Liver (tissue), 9 donors: ENCODE measurements around the gene LRRC28. TPM values are rescaled to one million over a fixed set of nuclear protein-coding genes. Genes with fewer than 3 reads are reported as not detected.

Experiments used
- DNase-seq: peaks from one replicate; pipeline ENCODE4 v3.0.0-alpha.2; 2017; ENCODE audit warnings: low spot score
- H3K27ac ChIP-seq, 2 donors: one replicate each; pipeline ENCODE4 v1.7.0; 2013; ENCODE audit warnings: inconsistent platforms in 2 of 2, low read length in 2 of 2, control low read depth in 1 of 2, low read depth in 1 of 2, mild to moderate bottlenecking in 1 of 2
- H3K27me3 ChIP-seq, 4 donors: one replicate each; pipeline versions ENCODE4 v1.6.1 to v1.7.0; 2013; ENCODE audit warnings: low read length in 3 of 4, inconsistent platforms in 1 of 4, mild to moderate bottlenecking in 1 of 4, moderate library complexity in 1 of 4; ENCODE audit not compliant: control insufficient read depth in 4 of 4, insufficient read depth in 4 of 4
- H3K36me3 ChIP-seq, 4 donors: one replicate each; pipeline versions ENCODE4 v1.6.1 to v1.7.0; 2013; ENCODE audit warnings: low read length in 3 of 4, mild to moderate bottlenecking in 3 of 4, low read depth in 1 of 4, moderate library complexity in 1 of 4; ENCODE audit not compliant: control insufficient read depth in 4 of 4, insufficient read depth in 3 of 4
- H3K4me1 ChIP-seq, 4 donors: one replicate each; pipeline versions ENCODE4 v1.6.1 to v1.7.0; 2013; ENCODE audit warnings: low read length in 3 of 4, mild to moderate bottlenecking in 3 of 4, moderate library complexity in 1 of 4; ENCODE audit not compliant: control insufficient read depth in 4 of 4, insufficient read depth in 4 of 4
- H3K4me3 ChIP-seq, 3 donors: one replicate each; pipeline versions ENCODE4 v1.6.1 to v1.7.0; 2013; ENCODE audit warnings: low read length in 3 of 3, control low read depth in 1 of 3, low read depth in 1 of 3, mild to moderate bottlenecking in 1 of 3
- H3K9ac ChIP-seq, 2 donors: one replicate each; pipeline ENCODE4 v1.7.0; 2013; ENCODE audit warnings: low read length in 2 of 2, mild to moderate bottlenecking in 2 of 2, moderate library complexity in 2 of 2, control low read depth in 1 of 2, low read depth in 1 of 2
- H3K9me3 ChIP-seq, 4 donors: one replicate each; pipeline versions ENCODE4 v1.6.1 to v1.7.0; 2013; ENCODE audit warnings: low read length in 3 of 4; ENCODE audit not compliant: control insufficient read depth in 4 of 4
- EGR1 ChIP-seq, 2 donors: IDR thresholded peaks; 2 replicates each; pipeline ENCODE4 v1.6.1; 2016 to 2018; ENCODE audit warnings: antibody characterized with exemption in 2 of 2, low read depth in 2 of 2
- FOXA1 ChIP-seq: IDR thresholded peaks from 2 replicates; pipeline ENCODE4 v1.6.1; 2016; ENCODE audit warnings: antibody characterized with exemption
- FOXA2 ChIP-seq: IDR thresholded peaks from 2 replicates; pipeline ENCODE4 v1.6.1; 2016; ENCODE audit warnings: antibody characterized with exemption
- GABPA ChIP-seq, 2 donors: IDR thresholded peaks in 1 of 2; conservative IDR thresholded peaks in 1 of 2; 2 replicates each; pipeline ENCODE4 v1.6.1; 2016; ENCODE audit warnings: antibody characterized with exemption in 2 of 2, mild to moderate bottlenecking in 1 of 2, moderate library complexity in 1 of 2
- HNF4A ChIP-seq, 2 donors: conservative IDR thresholded peaks; 2 replicates each; pipeline ENCODE4 v1.6.1; 2016; ENCODE audit warnings: antibody characterized with exemption in 2 of 2, mild to moderate bottlenecking in 2 of 2
- HNF4G ChIP-seq: IDR thresholded peaks from 2 replicates; pipeline ENCODE4 v1.6.1; 2016; ENCODE audit warnings: antibody characterized with exemption
- JUND ChIP-seq, 2 donors: IDR thresholded peaks; 2 replicates each; pipeline ENCODE4 v1.6.1; 2016; ENCODE audit warnings: antibody characterized with exemption in 2 of 2
- MAX ChIP-seq: IDR thresholded peaks from 2 replicates; pipeline ENCODE4 v1.6.1; 2016; ENCODE audit warnings: antibody characterized with exemption
- NR2F2 ChIP-seq: IDR thresholded peaks from 2 replicates; pipeline ENCODE4 v1.6.1; 2016; ENCODE audit warnings: antibody characterized with exemption
- RAD21 ChIP-seq, 2 donors: IDR thresholded peaks; 2 replicates each; pipeline ENCODE4 v1.6.1; 2016; ENCODE audit warnings: antibody characterized with exemption in 2 of 2, mild to moderate bottlenecking in 2 of 2
- RXRA ChIP-seq, 2 donors: IDR thresholded peaks; 2 replicates each; pipeline ENCODE4 v1.6.1; 2017 to 2018; ENCODE audit warnings: antibody characterized with exemption in 2 of 2, mild to moderate bottlenecking in 1 of 2
- SP1 ChIP-seq: IDR thresholded peaks from 2 replicates; pipeline ENCODE4 v1.6.1; 2018; ENCODE audit warnings: antibody characterized with exemption, mild to moderate bottlenecking
- TAF1 ChIP-seq: conservative IDR thresholded peaks from 2 replicates; pipeline ENCODE4 v1.6.1; 2016; ENCODE audit warnings: antibody characterized with exemption, mild to moderate bottlenecking
- YY1 ChIP-seq: IDR thresholded peaks from 2 replicates; pipeline ENCODE4 v1.6.1; 2016; ENCODE audit warnings: antibody characterized with exemption, mild to moderate bottlenecking
- WGBS: extraction: QIAGEN DNeasy Blood & Tissue Kit; methylation state at CpG from one replicate; pipeline ENCODE4 v1.1.7; 2013; 5-methylcytosine and 5-hydroxymethylcytosine counted together
- polyA plus RNA-seq, 2 donors: library from polyadenylated mRNA; stranded (reverse) in 1 of 2; unstranded in 1 of 2; fragments of 200-250 nt in 1 of 2; fragments of >200 nt in 1 of 2; fragmentation: Nextera tagmentation in 1 of 2; extraction: Ambion mirVana in 1 of 2; gene quantifications; one replicate each; pipeline versions ENCODE4 v1.2.1 to v1.2.3, GENCODE V29; 2013 to 2015
- total RNA-seq, 2 donors: library from RNA; depleted of rRNA; stranded (reverse); fragments of >200 nt; gene quantifications; one replicate each; pipeline ENCODE4 v1.2.3, GENCODE V29; 2014
- TF ChIP-seq, protein P1 (sequence below): IDR thresholded peaks from 2 replicates; pipeline ENCODE4 v1.6.1; 2016; ENCODE audit warnings: antibody characterized with exemption, mild to moderate bottlenecking
- TF ChIP-seq, protein P2 (sequence below): fragments of 150-350 bp; IDR thresholded peaks from 2 replicates; pipeline ENCODE4 v1.5.1; 2017; ENCODE audit warnings: improper control_type of control experiment, low read depth, low read length; ENCODE audit not compliant: missing input control
- TF ChIP-seq, protein P3 (sequence below): IDR thresholded peaks from 2 replicates; pipeline ENCODE4 v1.6.1; 2016; ENCODE audit warnings: antibody characterized with exemption
- TF ChIP-seq, protein P4 (sequence below): IDR thresholded peaks from 2 replicates; pipeline ENCODE4 v1.6.1; 2016; ENCODE audit warnings: antibody characterized with exemption
- donor health status: healthy.
- donor health status: healthy.
- donor health status: healthy.
- donor health status: healthy.
- donor health status: healthy.

LRRC28 gene
- total and polyA plus RNA-seq, 4 donors = 15.4 to 46.6 (median 41.0) TPM

- DNase-seq = no peak
- 38% methylated on average over 3 of the region's 3 CpGs for WGBS
- TF ChIP-seq NR2F2 (no peak), MAX (no peak), RAD21 (IDR thresholded peaks at IDR 0.05) (no peak), RXRA (IDR thresholded peaks at IDR 0.05) (no peak), FOXA2 (no peak), JUND (IDR thresholded peaks at IDR 0.05) (no peak), SP1 (no peak), HNF4G (no peak), TAF1 (no peak), YY1 (no peak), EGR1 (IDR thresholded peaks at IDR 0.05; ENCODE audit: low read depth in 2 of 2) (no peak), HNF4A (conservative IDR thresholded peaks at IDR 0.05) (no peak), GABPA (IDR thresholded peaks at IDR 0.05 in 1 of 2, conservative IDR thresholded peaks at IDR 0.05 in 1 of 2) (no peak), FOXA1 (no peak)
- TF ChIP-seq, protein P1, sequence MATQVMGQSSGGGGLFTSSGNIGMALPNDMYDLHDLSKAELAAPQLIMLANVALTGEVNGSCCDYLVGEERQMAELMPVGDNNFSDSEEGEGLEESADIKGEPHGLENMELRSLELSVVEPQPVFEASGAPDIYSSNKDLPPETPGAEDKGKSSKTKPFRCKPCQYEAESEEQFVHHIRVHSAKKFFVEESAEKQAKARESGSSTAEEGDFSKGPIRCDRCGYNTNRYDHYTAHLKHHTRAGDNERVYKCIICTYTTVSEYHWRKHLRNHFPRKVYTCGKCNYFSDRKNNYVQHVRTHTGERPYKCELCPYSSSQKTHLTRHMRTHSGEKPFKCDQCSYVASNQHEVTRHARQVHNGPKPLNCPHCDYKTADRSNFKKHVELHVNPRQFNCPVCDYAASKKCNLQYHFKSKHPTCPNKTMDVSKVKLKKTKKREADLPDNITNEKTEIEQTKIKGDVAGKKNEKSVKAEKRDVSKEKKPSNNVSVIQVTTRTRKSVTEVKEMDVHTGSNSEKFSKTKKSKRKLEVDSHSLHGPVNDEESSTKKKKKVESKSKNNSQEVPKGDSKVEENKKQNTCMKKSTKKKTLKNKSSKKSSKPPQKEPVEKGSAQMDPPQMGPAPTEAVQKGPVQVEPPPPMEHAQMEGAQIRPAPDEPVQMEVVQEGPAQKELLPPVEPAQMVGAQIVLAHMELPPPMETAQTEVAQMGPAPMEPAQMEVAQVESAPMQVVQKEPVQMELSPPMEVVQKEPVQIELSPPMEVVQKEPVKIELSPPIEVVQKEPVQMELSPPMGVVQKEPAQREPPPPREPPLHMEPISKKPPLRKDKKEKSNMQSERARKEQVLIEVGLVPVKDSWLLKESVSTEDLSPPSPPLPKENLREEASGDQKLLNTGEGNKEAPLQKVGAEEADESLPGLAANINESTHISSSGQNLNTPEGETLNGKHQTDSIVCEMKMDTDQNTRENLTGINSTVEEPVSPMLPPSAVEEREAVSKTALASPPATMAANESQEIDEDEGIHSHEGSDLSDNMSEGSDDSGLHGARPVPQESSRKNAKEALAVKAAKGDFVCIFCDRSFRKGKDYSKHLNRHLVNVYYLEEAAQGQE = no peak
- TF ChIP-seq, protein P2, sequence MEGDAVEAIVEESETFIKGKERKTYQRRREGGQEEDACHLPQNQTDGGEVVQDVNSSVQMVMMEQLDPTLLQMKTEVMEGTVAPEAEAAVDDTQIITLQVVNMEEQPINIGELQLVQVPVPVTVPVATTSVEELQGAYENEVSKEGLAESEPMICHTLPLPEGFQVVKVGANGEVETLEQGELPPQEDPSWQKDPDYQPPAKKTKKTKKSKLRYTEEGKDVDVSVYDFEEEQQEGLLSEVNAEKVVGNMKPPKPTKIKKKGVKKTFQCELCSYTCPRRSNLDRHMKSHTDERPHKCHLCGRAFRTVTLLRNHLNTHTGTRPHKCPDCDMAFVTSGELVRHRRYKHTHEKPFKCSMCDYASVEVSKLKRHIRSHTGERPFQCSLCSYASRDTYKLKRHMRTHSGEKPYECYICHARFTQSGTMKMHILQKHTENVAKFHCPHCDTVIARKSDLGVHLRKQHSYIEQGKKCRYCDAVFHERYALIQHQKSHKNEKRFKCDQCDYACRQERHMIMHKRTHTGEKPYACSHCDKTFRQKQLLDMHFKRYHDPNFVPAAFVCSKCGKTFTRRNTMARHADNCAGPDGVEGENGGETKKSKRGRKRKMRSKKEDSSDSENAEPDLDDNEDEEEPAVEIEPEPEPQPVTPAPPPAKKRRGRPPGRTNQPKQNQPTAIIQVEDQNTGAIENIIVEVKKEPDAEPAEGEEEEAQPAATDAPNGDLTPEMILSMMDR = no peak
- TF ChIP-seq, protein P3, sequence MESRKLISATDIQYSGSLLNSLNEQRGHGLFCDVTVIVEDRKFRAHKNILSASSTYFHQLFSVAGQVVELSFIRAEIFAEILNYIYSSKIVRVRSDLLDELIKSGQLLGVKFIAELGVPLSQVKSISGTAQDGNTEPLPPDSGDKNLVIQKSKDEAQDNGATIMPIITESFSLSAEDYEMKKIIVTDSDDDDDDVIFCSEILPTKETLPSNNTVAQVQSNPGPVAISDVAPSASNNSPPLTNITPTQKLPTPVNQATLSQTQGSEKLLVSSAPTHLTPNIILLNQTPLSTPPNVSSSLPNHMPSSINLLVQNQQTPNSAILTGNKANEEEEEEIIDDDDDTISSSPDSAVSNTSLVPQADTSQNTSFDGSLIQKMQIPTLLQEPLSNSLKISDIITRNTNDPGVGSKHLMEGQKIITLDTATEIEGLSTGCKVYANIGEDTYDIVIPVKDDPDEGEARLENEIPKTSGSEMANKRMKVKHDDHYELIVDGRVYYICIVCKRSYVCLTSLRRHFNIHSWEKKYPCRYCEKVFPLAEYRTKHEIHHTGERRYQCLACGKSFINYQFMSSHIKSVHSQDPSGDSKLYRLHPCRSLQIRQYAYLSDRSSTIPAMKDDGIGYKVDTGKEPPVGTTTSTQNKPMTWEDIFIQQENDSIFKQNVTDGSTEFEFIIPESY = no peak
- TF ChIP-seq, protein P4, sequence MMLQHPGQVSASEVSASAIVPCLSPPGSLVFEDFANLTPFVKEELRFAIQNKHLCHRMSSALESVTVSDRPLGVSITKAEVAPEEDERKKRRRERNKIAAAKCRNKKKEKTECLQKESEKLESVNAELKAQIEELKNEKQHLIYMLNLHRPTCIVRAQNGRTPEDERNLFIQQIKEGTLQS = no peak
- Histone ChIP-seq H3K9me3 (no peaks in the 10 kb centered on the region), H3K27me3 (no peaks in the 10 kb centered on the region), H3K27ac (no peak overlapping the region), H3K9ac (no peak overlapping the region), H3K36me3 (peaks cover 0 to 6% (median 3%) of the 10 kb centered on the region in 4 donors), H3K4me3 (no peak overlapping the region), H3K4me1 (peaks cover 2 to 13% (median 5%) of the 10 kb centered on the region in 4 donors)
Observed at GRCh38 chr15:99228120-99228770, 23.0 kb upstream of the LRRC28 start.
